IPS-15b (cell line): ENCODE data around the gene PRODH.
"Not testable (repeated sequence)": the region's sequence is repeated elsewhere in the genome, so short reads cannot be mapped to it uniquely, and the experiment has no call there.

Source experiments
- H3K27me3 ChIP-seq: one replicate; pipeline ENCODE4 v1.6.1; 2013; ENCODE audit warnings: low read length; ENCODE audit not compliant: control insufficient read depth, insufficient read depth
- H3K36me3 ChIP-seq: one replicate; pipeline ENCODE4 v1.6.1; 2013; ENCODE audit warnings: low read length; ENCODE audit not compliant: control insufficient read depth, insufficient read depth
- H3K4me1 ChIP-seq: one replicate; pipeline ENCODE4 v1.6.1; 2013; ENCODE audit warnings: mild to moderate bottlenecking, low read length; ENCODE audit not compliant: control insufficient read depth, insufficient read depth
- H3K4me3 ChIP-seq: one replicate; pipeline ENCODE4 v1.5.1; 2013; ENCODE audit warnings: low read depth, low read length
- H3K9ac ChIP-seq: one replicate; pipeline ENCODE4 v1.6.1; 2013; ENCODE audit warnings: low read depth, mild to moderate bottlenecking, low read length
- H3K9me3 ChIP-seq: one replicate; pipeline ENCODE4 v1.6.1; 2013; ENCODE audit warnings: mild to moderate bottlenecking, low read length; ENCODE audit not compliant: control insufficient read depth, insufficient read depth

PRODH gene

GRCh38 chr22:18965526-18966421, 29.7 kb upstream of the PRODH start:
- Histone ChIP-seq H3K9ac (no peak overlapping the region), H3K36me3 (no peaks in the 10 kb centered on the region)

GRCh38 chr22:18964501-18965265, 28.6 kb upstream of the PRODH start:
- H3K4me3 ChIP-seq, H3K4me1 ChIP-seq, H3K9ac ChIP-seq, H3K9me3 ChIP-seq, H3K27me3 ChIP-seq, H3K36me3 ChIP-seq: not testable (repeated sequence)

More at GRCh38 chr22:18965526-18966421, 29.7 kb upstream of the PRODH start:
- Histone ChIP-seq H3K4me3 (no peak overlapping the region), H3K4me1 (no peaks in the 10 kb centered on the region), H3K27me3 (no peaks in the 10 kb centered on the region), H3K9me3 (no peaks in the 10 kb centered on the region)

- H3K27me3 ChIP-seq, H3K9ac ChIP-seq, H3K4me3 ChIP-seq, H3K4me1 ChIP-seq, H3K9me3 ChIP-seq, H3K36me3 ChIP-seq: not testable (repeated sequence)
These were observed 28.0 kb upstream of the PRODH start for GRCh38 chr22:18964051-18964450.

- Histone ChIP-seq H3K27me3 (no peaks in the 10 kb centered on the region), H3K9me3 (no peaks in the 10 kb centered on the region), H3K4me3 (no peak overlapping the region), H3K4me1 (no peaks in the 10 kb centered on the region), H3K36me3 (no peaks in the 10 kb centered on the region), H3K9ac (no peak overlapping the region)
These were observed 26.2 kb upstream of the PRODH start for GRCh38 chr22:18962308-18962635.

GRCh38 chr22:18961632-18962307, 25.7 kb upstream of the PRODH start:
- H3K9me3 ChIP-seq, H3K27me3 ChIP-seq, H3K9ac ChIP-seq, H3K36me3 ChIP-seq, H3K4me1 ChIP-seq, H3K4me3 ChIP-seq: not testable (repeated sequence)

GRCh38 chr22:18961201-18961600, 25.1 kb upstream of the PRODH start:
- not testable (repeated sequence) for H3K9me3 ChIP-seq, H3K9ac ChIP-seq, H3K4me1 ChIP-seq, H3K36me3 ChIP-seq, H3K4me3 ChIP-seq, H3K27me3 ChIP-seq

- H3K27me3 ChIP-seq, H3K9ac ChIP-seq, H3K9me3 ChIP-seq, H3K36me3 ChIP-seq, H3K4me3 ChIP-seq, H3K4me1 ChIP-seq: not testable (repeated sequence)
These were observed 24.2 kb upstream of the PRODH start for GRCh38 chr22:18960166-18960820.

- not testable (repeated sequence) for H3K4me3 ChIP-seq
These were observed 23.6 kb upstream of the PRODH start for GRCh38 chr22:18959741-18960140.

GRCh38 chr22:18959266-18959665, 23.2 kb upstream of the PRODH start:
- H3K9ac ChIP-seq, H3K27me3 ChIP-seq, H3K4me3 ChIP-seq, H3K36me3 ChIP-seq, H3K9me3 ChIP-seq, H3K4me1 ChIP-seq: not testable (repeated sequence)

More at GRCh38 chr22:18959741-18960140, 23.6 kb upstream of the PRODH start:
- H3K9me3 ChIP-seq, H3K36me3 ChIP-seq, H3K4me1 ChIP-seq, H3K9ac ChIP-seq, H3K27me3 ChIP-seq: not testable (repeated sequence)

- H3K4me3 ChIP-seq, H3K27me3 ChIP-seq, H3K9me3 ChIP-seq, H3K36me3 ChIP-seq, H3K4me1 ChIP-seq, H3K9ac ChIP-seq: not testable (repeated sequence)
These were observed 22.6 kb upstream of the PRODH start for GRCh38 chr22:18958738-18959137.

GRCh38 chr22:18958321-18958705, 22.2 kb upstream of the PRODH start:
- not testable (repeated sequence) for H3K27me3 ChIP-seq, H3K4me3 ChIP-seq, H3K9ac ChIP-seq, H3K4me1 ChIP-seq, H3K36me3 ChIP-seq, H3K9me3 ChIP-seq
